Measurements from ENCODE around the gene DEFB131A.
"Not testable (repeated sequence)": the region's sequence is repeated elsewhere in the genome, so short reads cannot be mapped to it uniquely, and the experiment has no call there.

- TF ChIP-seq CTCF, POLR2A (IDR thresholded peaks at IDR 0.05): not testable (repeated sequence)
Measured at GRCh38 chr4:9405774-9406173, 38.4 kb upstream of the DEFB131A start.
